ENCODE results near the gene NKX2-2.

GRCh38 chr20:21518292-21518991, 4.6 kb upstream of the NKX2-2 start:
- no peak for TF ChIP-seq CTCF (IDR thresholded peaks at IDR 0.05)
- no peak for TF ChIP-seq POLR2A (IDR thresholded peaks at IDR 0.05)
- TF ChIP-seq EP300 (IDR thresholded peaks at IDR 0.05), result no peak
